H9 (cell line): ENCODE data around the gene KAT7. TPM values are rescaled to one million over a fixed set of nuclear protein-coding genes. Genes with fewer than 3 reads are reported as not detected.

Experiments
- DNase-seq: peaks from one replicate; pipeline ENCODE4 v3.0.0-alpha.2; 2017
- H2AFZ ChIP-seq: one replicate; pipeline ENCODE4 v1.6.1; 2013; ENCODE audit warnings: mild to moderate bottlenecking, low read length, control low read depth, moderate library complexity
- H2AK5ac ChIP-seq: 2 replicates; pipeline ENCODE4 v1.6.1; 2013; ENCODE audit warnings: low read length, control low read depth, mixed read lengths; ENCODE audit not compliant: insufficient read length
- H2BK120ac ChIP-seq: one replicate; pipeline ENCODE4 v1.6.1; 2013; ENCODE audit warnings: low read depth, mild to moderate bottlenecking, low read length, control low read depth, inconsistent platforms; ENCODE audit not compliant: poor library complexity, severe bottlenecking
- H2BK12ac ChIP-seq: 2 replicates; pipeline ENCODE4 v1.6.1; 2013; ENCODE audit warnings: low read length, control low read depth, mixed read lengths, low read depth; ENCODE audit not compliant: insufficient read length
- H2BK15ac ChIP-seq: 2 replicates; pipeline ENCODE4 v1.6.1; 2013; ENCODE audit warnings: low read depth, low read length, control low read depth
- H2BK20ac ChIP-seq: one replicate; pipeline ENCODE4 v1.6.1; 2013; ENCODE audit warnings: low read depth, mild to moderate bottlenecking, low read length, control low read depth, inconsistent platforms; ENCODE audit not compliant: poor library complexity, severe bottlenecking
- H2BK5ac ChIP-seq: 2 replicates; pipeline ENCODE4 v1.6.1; 2013; ENCODE audit warnings: low read length, control low read depth, mixed read lengths; ENCODE audit not compliant: insufficient read length
- H3K14ac ChIP-seq: 2 replicates; pipeline ENCODE4 v1.6.1; 2013; ENCODE audit warnings: low read length, control low read depth; ENCODE audit not compliant: insufficient read depth
- H3K18ac ChIP-seq: 2 replicates; pipeline ENCODE4 v1.6.1; 2013; ENCODE audit warnings: low read depth, mild to moderate bottlenecking, mixed read lengths, low read length, control low read depth; ENCODE audit not compliant: insufficient read length
- H3K23ac ChIP-seq: 2 replicates; pipeline ENCODE4 v1.6.1; 2013; ENCODE audit warnings: low read length, control low read depth, mixed read lengths, low read depth; ENCODE audit not compliant: insufficient read length
- H3K23me2 ChIP-seq: 2 replicates; pipeline ENCODE4 v1.6.1; 2013; ENCODE audit warnings: low read depth, mild to moderate bottlenecking, mixed read lengths, low read length, control low read depth; ENCODE audit not compliant: insufficient read length, poor library complexity, severe bottlenecking
- H3K27ac ChIP-seq: 2 replicates; pipeline ENCODE4 v1.5.1; 2013; ENCODE audit warnings: low read length, control low read depth, mixed read lengths, low read depth; ENCODE audit not compliant: insufficient read length
- H3K27me3 ChIP-seq: 2 replicates; pipeline ENCODE4 v1.6.1; 2013; ENCODE audit warnings: low read length, control low read depth, inconsistent platforms; ENCODE audit not compliant: insufficient read depth
- H3K4ac ChIP-seq: 2 replicates; pipeline ENCODE4 v1.6.1; 2013; ENCODE audit warnings: low read depth, mild to moderate bottlenecking, control low read depth, inconsistent platforms, low read length, moderate library complexity
- H3K4me1 ChIP-seq: 2 replicates; pipeline ENCODE4 v1.6.1; 2013; ENCODE audit warnings: low read length, control low read depth, inconsistent platforms; ENCODE audit not compliant: insufficient read depth
- H3K4me2 ChIP-seq: 2 replicates; pipeline ENCODE4 v1.6.1; 2013; ENCODE audit warnings: low read length, control low read depth, mixed read lengths; ENCODE audit not compliant: insufficient read length, insufficient read depth
- H3K56ac ChIP-seq: 2 replicates; pipeline ENCODE4 v1.6.1; 2013; ENCODE audit warnings: low read depth, mild to moderate bottlenecking, mixed read lengths, low read length, control low read depth; ENCODE audit not compliant: insufficient read length
- H3K79me1 ChIP-seq: 2 replicates; pipeline ENCODE4 v1.6.1; 2013; ENCODE audit warnings: low read depth, mild to moderate bottlenecking, moderate library complexity, low read length, control low read depth, inconsistent platforms; ENCODE audit not compliant: insufficient read depth, poor library complexity, severe bottlenecking
- H3K79me2 ChIP-seq: 2 replicates; pipeline ENCODE4 v1.6.1; 2013; ENCODE audit warnings: low read length, control low read depth, inconsistent platforms; ENCODE audit not compliant: insufficient read depth
- H3K9ac ChIP-seq: 2 replicates; pipeline ENCODE4 v1.6.1; 2013; ENCODE audit warnings: low read length, control low read depth, mixed read lengths; ENCODE audit not compliant: insufficient read length; ENCODE audit errors: extremely low read depth
- H3K9me3 ChIP-seq: one replicate; pipeline ENCODE4 v1.6.1; 2013; ENCODE audit warnings: low read depth, low read length, inconsistent platforms; ENCODE audit not compliant: control insufficient read depth
- H3T11ph ChIP-seq: one replicate; pipeline ENCODE4 v1.6.1; 2013; ENCODE audit warnings: mild to moderate bottlenecking, low read length, control low read depth, inconsistent platforms
- H4K20me1 ChIP-seq: one replicate; pipeline ENCODE4 v1.6.1; 2013; ENCODE audit not compliant: control insufficient read depth, insufficient read length, insufficient read depth
- H4K5ac ChIP-seq: 2 replicates; pipeline ENCODE4 v1.6.1; 2013; ENCODE audit warnings: low read depth, mild to moderate bottlenecking, mixed read lengths, low read length, control low read depth; ENCODE audit not compliant: insufficient read length
- H4K8ac ChIP-seq: replicated peaks from 2 replicates; pipeline ENCODE4 v1.6.1; 2013; ENCODE audit warnings: low read length, control low read depth, mixed read lengths, low read depth; ENCODE audit not compliant: insufficient read length
- H4K91ac ChIP-seq: 2 replicates; pipeline ENCODE4 v1.6.1; 2013; ENCODE audit warnings: low read depth, mild to moderate bottlenecking, moderate library complexity, mixed read lengths, low read length, control low read depth; ENCODE audit not compliant: insufficient read length
- H3K27ac Mint-ChIP-seq, 3 experiments: 2 replicates in 2 of 3; 3 replicates in 1 of 3; pipeline ENCODE4 v1.8.0; 2020 to 2021; ENCODE audit warnings: mixed read lengths in 3 of 3, mild to moderate bottlenecking in 1 of 3, moderate library complexity in 1 of 3
- H3K27me3 Mint-ChIP-seq: 2 replicates; pipeline ENCODE4 v1.8.0; 2021; ENCODE audit warnings: low read depth, mild to moderate bottlenecking, moderate library complexity, mixed read lengths
- H3K36me3 Mint-ChIP-seq, 3 experiments: 2 replicates in 2 of 3; 3 replicates in 1 of 3; pipeline ENCODE4 v1.8.0; 2020 to 2021; ENCODE audit warnings: low read depth in 3 of 3, mixed read lengths in 3 of 3; ENCODE audit not compliant: insufficient read depth in 1 of 3
- H3K4me1 Mint-ChIP-seq, 2 experiments: 2 replicates each; pipeline ENCODE4 v1.8.0; 2020; ENCODE audit warnings: mixed read lengths in 2 of 2
- H3K4me3 Mint-ChIP-seq, 2 experiments: 2 replicates in 1 of 2; 3 replicates in 1 of 2; pipeline ENCODE4 v1.8.0; 2020 to 2021; ENCODE audit warnings: mild to moderate bottlenecking in 2 of 2, mixed read lengths in 2 of 2, moderate library complexity in 1 of 2
- H3K9me3 Mint-ChIP-seq, 2 experiments: 2 replicates in 1 of 2; 3 replicates in 1 of 2; pipeline ENCODE4 v1.8.0; 2020; ENCODE audit warnings: mild to moderate bottlenecking in 2 of 2, mixed read lengths in 2 of 2, moderate library complexity in 1 of 2
- WGBS: extraction: QIAGEN DNeasy Blood & Tissue Kit; methylation state at CpG from one replicate; pipeline ENCODE4 v1.1.7; 2013; ENCODE audit warnings: missing lambda C conversion rate, low lambda C conversion rate, mixed read lengths; ENCODE audit not compliant: insufficient read length; ENCODE audit errors: extremely low coverage; 5-methylcytosine and 5-hydroxymethylcytosine counted together
- total RNA-seq: library from RNA; stranded (reverse); gene quantifications from 2 replicates; pipeline ENCODE4 v1.2.1, GENCODE V29; 2021
- TF ChIP-seq, protein P1 (sequence below): fragments of 200-600 bp; sonication (generic); conservative IDR thresholded peaks from 3 replicates; pipeline ENCODE4 v1.8.0; 2021; ENCODE audit warnings: antibody characterized with exemption, mild to moderate bottlenecking

Gene KAT7
- total RNA-seq, 1 experiment from 2014 or later = 93.1 TPM

DNA sequence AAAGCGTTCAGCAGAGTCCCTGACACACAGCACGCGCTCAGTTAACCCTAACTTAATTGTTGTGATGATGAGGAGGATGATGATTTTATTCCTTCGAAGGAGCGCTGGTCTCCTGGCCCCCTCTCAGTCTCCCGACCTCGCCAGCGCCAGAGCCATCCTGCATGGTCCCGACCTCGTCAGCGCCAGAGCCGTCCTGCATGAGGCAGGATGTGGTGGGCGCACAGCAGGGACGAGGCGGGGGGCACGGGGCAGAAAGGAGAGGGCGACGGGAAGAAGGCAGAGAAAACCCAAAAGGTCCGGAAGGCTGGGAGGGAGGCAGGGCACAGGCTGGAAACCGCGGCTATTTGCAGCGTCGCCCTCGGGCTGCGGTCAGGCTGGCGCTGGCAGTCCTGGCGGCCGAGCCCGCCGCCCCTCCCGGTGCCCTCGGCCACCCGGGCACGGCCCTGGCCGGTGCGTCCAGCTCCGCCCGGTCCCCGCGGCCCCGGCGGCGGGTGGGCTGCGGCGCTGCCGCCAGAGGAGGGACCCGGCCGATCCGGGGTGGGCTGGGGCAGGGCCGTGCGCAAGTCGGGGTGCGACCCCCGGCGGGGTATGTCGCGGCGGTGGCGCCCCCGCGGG lies 62.4 kb downstream of the KAT7 start:
- H3K56ac ChIP-seq = no peak overlapping the region
- no peak overlapping the region for H3K14ac ChIP-seq
- Mint-ChIP-seq H3K4me3 (peak overlapping the region; percentile 67 to 86), H3K9me3 (no peaks in the 10 kb centered on the region), H3K36me3 (peaks cover 0 to 3% (median 0%) of the 10 kb centered on the region in 3 experiments; a peak in 2 of 7 replicates), H3K4me1 (peaks cover 14 to 25% of the 10 kb centered on the region in 2 experiments), H3K27ac (peak overlapping the region in 1 of 3 experiments; percentile 62; a peak in 1 of 7 replicates), H3K27me3 (peaks cover 60% of the 10 kb centered on the region)
- no peak overlapping the region for H3K9ac ChIP-seq
- H3K27me3 ChIP-seq = no peaks in the 10 kb centered on the region; the same call in 1 of the 2 replicates
- no peak overlapping the region for H2BK12ac ChIP-seq
- H3K4me1 ChIP-seq = no peaks in the 10 kb centered on the region
- H4K5ac ChIP-seq = no peak overlapping the region
- no peak overlapping the region for H3K18ac ChIP-seq
- H2BK15ac ChIP-seq = no peak overlapping the region
- H3K27ac ChIP-seq = no peak overlapping the region
- no peak overlapping the region for H3T11ph ChIP-seq
- WGBS = no CpG with 5 or more reads among the region's 61 CpGs
- H3K9me3 ChIP-seq = no peaks in the 10 kb centered on the region
- no peak overlapping the region for H3K23ac ChIP-seq
- H2BK5ac ChIP-seq = no peak overlapping the region
- H3K79me2 ChIP-seq = no peaks in the 10 kb centered on the region
- H3K4ac ChIP-seq = no peak overlapping the region
- H2AK5ac ChIP-seq = no peak overlapping the region
- TF ChIP-seq, protein P1, sequence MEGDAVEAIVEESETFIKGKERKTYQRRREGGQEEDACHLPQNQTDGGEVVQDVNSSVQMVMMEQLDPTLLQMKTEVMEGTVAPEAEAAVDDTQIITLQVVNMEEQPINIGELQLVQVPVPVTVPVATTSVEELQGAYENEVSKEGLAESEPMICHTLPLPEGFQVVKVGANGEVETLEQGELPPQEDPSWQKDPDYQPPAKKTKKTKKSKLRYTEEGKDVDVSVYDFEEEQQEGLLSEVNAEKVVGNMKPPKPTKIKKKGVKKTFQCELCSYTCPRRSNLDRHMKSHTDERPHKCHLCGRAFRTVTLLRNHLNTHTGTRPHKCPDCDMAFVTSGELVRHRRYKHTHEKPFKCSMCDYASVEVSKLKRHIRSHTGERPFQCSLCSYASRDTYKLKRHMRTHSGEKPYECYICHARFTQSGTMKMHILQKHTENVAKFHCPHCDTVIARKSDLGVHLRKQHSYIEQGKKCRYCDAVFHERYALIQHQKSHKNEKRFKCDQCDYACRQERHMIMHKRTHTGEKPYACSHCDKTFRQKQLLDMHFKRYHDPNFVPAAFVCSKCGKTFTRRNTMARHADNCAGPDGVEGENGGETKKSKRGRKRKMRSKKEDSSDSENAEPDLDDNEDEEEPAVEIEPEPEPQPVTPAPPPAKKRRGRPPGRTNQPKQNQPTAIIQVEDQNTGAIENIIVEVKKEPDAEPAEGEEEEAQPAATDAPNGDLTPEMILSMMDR = no peak
- no peak overlapping the region for H2AFZ ChIP-seq
- H2BK20ac ChIP-seq = no peak overlapping the region
- DNase-seq = peak; percentile 66
- peaks cover 3% of the 10 kb centered on the region for H3K23me2 ChIP-seq
- H2BK120ac ChIP-seq = no peak overlapping the region
- H4K20me1 ChIP-seq = no peaks in the 10 kb centered on the region
- peak overlapping the region; percentile 62 for H3K4me2 ChIP-seq
- no peaks in the 10 kb centered on the region for H3K79me1 ChIP-seq
- H4K91ac ChIP-seq = no peak overlapping the region
- H4K8ac ChIP-seq = no peak overlapping the region
